RWPE1 (cell line): ENCODE data around the gene PGC.

Source experiments
- CTCF ChIA-PET: fragments of 350-600 bp; sonication (Branson Sonifier 250); formaldehyde crosslinking; extraction: SDS; loops from one replicate; lab custom pipeline; 2021; lab: Yijun Ruan, JAX
- POLR2A ChIA-PET: fragments of 400-600 bp; formaldehyde crosslinking; extraction: SDS; loops from one replicate; lab custom pipeline; 2020; ENCODE audit warnings: antibody characterized with exemption; ENCODE audit not compliant: low non-redundant PET; lab: Yijun Ruan, JAX
- DNase-seq: peaks from one replicate; pipeline ENCODE4 v3.0.0; 2012; ENCODE audit warnings: low spot score
- H3K27ac ChIP-seq: fragments of 450-650 bp; 2 replicates; pipeline ENCODE4 v1.5.1; 2017
- CTCF ChIP-seq: fragments of 450-650 bp; conservative IDR thresholded peaks from 2 replicates; pipeline ENCODE4 v1.5.1; 2017; ENCODE audit warnings: low read depth, mild to moderate bottlenecking

PGC gene

GRCh38 chr6:41697861-41698781 lies 49.1 kb downstream of the PGC start:
- no peak for TF ChIP-seq CTCF
- CTCF ChIA-PET = interaction anchor here (0.6 kb wide), 1 partner anchor 327 kb away, joined by 3 read pairs; no protein-coding TSS in a partner anchor
- no peak for DNase-seq
- POLR2A ChIA-PET = no interaction called here
- peak overlapping the region; percentile 46 for H3K27ac ChIP-seq

- ChIA-PET CTCF (no interaction called here), POLR2A (no interaction called here)
- 0 out of 2 replicates have a peak overlapping the region, but pooled peaks have one; percentile 21 for H3K27ac ChIP-seq
- TF ChIP-seq CTCF = no peak
- no peak for DNase-seq
Measured at GRCh38 chr6:41696788-41697187, 50.4 kb downstream of the PGC start.

- CTCF ChIA-PET = interaction anchor here (0.6 to 1.2 kb wide), 3 partner anchors 12 to 666 kb away, joined by 3 to 5 read pairs (median 3); no protein-coding TSS in a partner anchor
- peak overlapping the region; percentile 12; the same call in 1 of the 2 replicates for H3K27ac ChIP-seq
- no peak for DNase-seq
- no peak for TF ChIP-seq CTCF
- POLR2A ChIA-PET = no interaction called here
Measured at GRCh38 chr6:41695825-41696224, 51.4 kb downstream of the PGC start.

DNA sequence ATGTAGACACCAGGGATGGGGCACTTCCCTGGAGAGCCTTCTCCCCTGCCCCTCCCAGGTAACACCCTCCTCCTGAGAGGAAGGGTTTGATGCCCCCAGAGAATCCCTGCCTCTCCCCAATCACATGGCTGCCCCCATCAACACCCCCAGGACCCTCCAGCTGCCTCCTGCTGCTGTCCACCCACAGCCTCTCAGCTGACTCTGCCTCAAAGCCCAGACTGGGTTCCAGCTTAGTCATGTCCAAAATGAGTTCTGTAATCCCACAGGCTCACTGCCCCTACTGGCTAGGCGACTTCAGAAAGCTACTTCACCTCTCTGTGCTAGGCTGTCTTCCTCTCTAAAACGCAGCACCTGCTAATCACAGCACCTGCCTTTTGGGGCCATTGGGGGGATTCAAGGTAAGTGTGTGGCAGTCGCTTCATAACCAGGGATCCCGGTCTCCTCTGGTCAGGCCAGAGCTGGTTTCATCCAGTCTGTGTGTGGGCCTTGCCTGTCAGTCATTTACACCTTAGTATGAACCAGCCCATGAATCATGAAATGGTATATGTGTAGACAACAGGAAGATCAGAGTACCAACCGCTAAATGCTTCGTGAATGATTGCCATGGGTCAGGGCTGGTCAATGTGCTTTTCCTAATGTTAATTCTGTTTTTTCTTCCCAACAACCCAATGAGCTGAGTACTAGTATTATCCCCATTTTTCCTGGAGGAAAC lies 52.2 kb downstream of the PGC start:
- POLR2A ChIA-PET = no interaction called here

GRCh38 chr6:41693281-41694240 lies 53.6 kb downstream of the PGC start:
- peak overlapping the region; percentile 55 for H3K27ac ChIP-seq
- CTCF ChIA-PET = interaction anchor here (1.0 to 1.4 kb wide), 3 partner anchors 12 to 41 kb away, joined by 3 read pairs; no protein-coding TSS in a partner anchor
- no peak for DNase-seq
- POLR2A ChIA-PET = no interaction called here
- TF ChIP-seq CTCF = no peak

More for the DNA sequence above, 52.2 kb downstream of the PGC start:
- peak overlapping the region; percentile 55 for H3K27ac ChIP-seq
- DNase-seq = no peak
- CTCF ChIA-PET = interaction anchor here (0.5 to 1.4 kb wide), 4 partner anchors 12 to 667 kb away, joined by 3 to 5 read pairs (median 3); no protein-coding TSS in a partner anchor
- no peak for TF ChIP-seq CTCF
